Measurements from ENCODE around the gene HBS1L.

HBS1L gene

GRCh38 chr6:134983823-134984222 is 70.8 kb downstream of the HBS1L start:
- Histone ChIP-seq H3K4me3 (ENCODE audit: low read length) (no peak overlapping the region), H3K4me1 (ENCODE audit: control insufficient read depth, insufficient read depth, low read length) (no peaks in the 10 kb centered on the region), H3K27ac (ENCODE audit: low read length) (no peak overlapping the region), H3K36me3 (ENCODE audit: control insufficient read depth, insufficient read depth, low read length) (no peaks in the 10 kb centered on the region; the same call in 1 of the 2 replicates), H3K27me3 (ENCODE audit: control insufficient read depth, insufficient read depth, low read length) (no peaks in the 10 kb centered on the region), H3K9me3 (ENCODE audit: control insufficient read depth, insufficient read depth, low read length) (no peaks in the 10 kb centered on the region)
- WGBS (ENCODE audit: insufficient coverage, insufficient read length), result no CpG with 5 or more reads among the region's 2 CpGs
- no peak for DNase-seq (ENCODE audit: low read depth, low spot score)

GRCh38 chr6:134982161-134982560 is 72.5 kb downstream of the HBS1L start:
- H3K4me1 ChIP-seq (ENCODE audit: control insufficient read depth, insufficient read depth, low read length), result no peaks in the 10 kb centered on the region
- H3K4me3 ChIP-seq (ENCODE audit: low read length), result no peak overlapping the region
- no peaks in the 10 kb centered on the region for H3K9me3 ChIP-seq (ENCODE audit: control insufficient read depth, insufficient read depth, low read length)
- H3K36me3 ChIP-seq (ENCODE audit: control insufficient read depth, insufficient read depth, low read length), result no peaks in the 10 kb centered on the region; the same call in 1 of the 2 replicates
- no peak for DNase-seq (ENCODE audit: low read depth, low spot score)
- no peaks in the 10 kb centered on the region for H3K27me3 ChIP-seq (ENCODE audit: control insufficient read depth, insufficient read depth, low read length)
- H3K27ac ChIP-seq (ENCODE audit: low read length), result no peak overlapping the region
- WGBS (ENCODE audit: insufficient coverage, insufficient read length), result no CpG with 5 or more reads among the region's 3 CpGs

- Histone ChIP-seq H3K27ac (ENCODE audit: low read length) (no peak overlapping the region), H3K4me3 (ENCODE audit: low read length) (no peak overlapping the region), H3K36me3 (ENCODE audit: control insufficient read depth, insufficient read depth, low read length) (no peaks in the 10 kb centered on the region; the same call in 1 of the 2 replicates), H3K27me3 (ENCODE audit: control insufficient read depth, insufficient read depth, low read length) (no peaks in the 10 kb centered on the region), H3K9me3 (ENCODE audit: control insufficient read depth, insufficient read depth, low read length) (no peaks in the 10 kb centered on the region), H3K4me1 (ENCODE audit: control insufficient read depth, insufficient read depth, low read length) (no peaks in the 10 kb centered on the region)
- DNase-seq (ENCODE audit: low read depth, low spot score), result no peak
- no CpG with 5 or more reads among the region's 1 CpG for WGBS (ENCODE audit: insufficient coverage, insufficient read length)
These were observed 73.8 kb downstream of the HBS1L start for GRCh38 chr6:134980846-134981245.

GRCh38 chr6:134979142-134979541 is 75.5 kb downstream of the HBS1L start:
- Histone ChIP-seq H3K4me1 (ENCODE audit: control insufficient read depth, insufficient read depth, low read length) (no peaks in the 10 kb centered on the region), H3K4me3 (ENCODE audit: low read length) (no peak overlapping the region), H3K36me3 (ENCODE audit: control insufficient read depth, insufficient read depth, low read length) (no peaks in the 10 kb centered on the region; the same call in 1 of the 2 replicates), H3K27ac (ENCODE audit: low read length) (no peak overlapping the region), H3K27me3 (ENCODE audit: control insufficient read depth, insufficient read depth, low read length) (no peaks in the 10 kb centered on the region), H3K9me3 (ENCODE audit: control insufficient read depth, insufficient read depth, low read length) (no peaks in the 10 kb centered on the region)
- no CpG with 5 or more reads among the region's 6 CpGs for WGBS (ENCODE audit: insufficient coverage, insufficient read length)
- DNase-seq (ENCODE audit: low read depth, low spot score), result no peak

GRCh38 chr6:134974370-134974769 is 80.3 kb downstream of the HBS1L start:
- Histone ChIP-seq H3K27ac (ENCODE audit: low read length) (no peak overlapping the region), H3K4me3 (ENCODE audit: low read length) (no peak overlapping the region), H3K9me3 (ENCODE audit: control insufficient read depth, insufficient read depth, low read length) (no peaks in the 10 kb centered on the region), H3K27me3 (ENCODE audit: control insufficient read depth, insufficient read depth, low read length) (no peaks in the 10 kb centered on the region), H3K36me3 (ENCODE audit: control insufficient read depth, insufficient read depth, low read length) (no peaks in the 10 kb centered on the region), H3K4me1 (ENCODE audit: control insufficient read depth, insufficient read depth, low read length) (no peaks in the 10 kb centered on the region)
- DNase-seq (ENCODE audit: low read depth, low spot score), result no peak
- WGBS (ENCODE audit: insufficient coverage, insufficient read length), result no CpG with 5 or more reads among the region's 1 CpG

- no peaks in the 10 kb centered on the region for H3K9me3 ChIP-seq (ENCODE audit: control insufficient read depth, insufficient read depth, low read length)
- no peaks in the 10 kb centered on the region for H3K27me3 ChIP-seq (ENCODE audit: control insufficient read depth, insufficient read depth, low read length)
- H3K27ac ChIP-seq (ENCODE audit: low read length), result no peak overlapping the region
- H3K4me3 ChIP-seq (ENCODE audit: low read length), result no peak overlapping the region
- no peaks in the 10 kb centered on the region for H3K4me1 ChIP-seq (ENCODE audit: control insufficient read depth, insufficient read depth, low read length)
- no CpG with 5 or more reads among the region's 1 CpG for WGBS (ENCODE audit: insufficient coverage, insufficient read length)
- DNase-seq (ENCODE audit: low read depth, low spot score), result no peak
- no peaks in the 10 kb centered on the region for H3K36me3 ChIP-seq (ENCODE audit: control insufficient read depth, insufficient read depth, low read length)
These were observed 86.9 kb downstream of the HBS1L start for GRCh38 chr6:134967711-134968110.

- Histone ChIP-seq H3K4me3 (ENCODE audit: low read length) (no peak overlapping the region), H3K4me1 (ENCODE audit: control insufficient read depth, insufficient read depth, low read length) (no peaks in the 10 kb centered on the region), H3K27ac (ENCODE audit: low read length) (no peak overlapping the region), H3K36me3 (ENCODE audit: control insufficient read depth, insufficient read depth, low read length) (no peaks in the 10 kb centered on the region), H3K9me3 (ENCODE audit: control insufficient read depth, insufficient read depth, low read length) (no peaks in the 10 kb centered on the region), H3K27me3 (ENCODE audit: control insufficient read depth, insufficient read depth, low read length) (no peaks in the 10 kb centered on the region)
- WGBS (ENCODE audit: insufficient coverage, insufficient read length), result no CpG with 5 or more reads among the region's 1 CpG
- no peak for DNase-seq (ENCODE audit: low read depth, low spot score)
These were observed 90.0 kb downstream of the HBS1L start for GRCh38 chr6:134964451-134965203.

GRCh38 chr6:134962421-134962820 is 92.2 kb downstream of the HBS1L start:
- no peak overlapping the region for H3K4me3 ChIP-seq (ENCODE audit: low read length)
- H3K9me3 ChIP-seq (ENCODE audit: control insufficient read depth, insufficient read depth, low read length), result no peaks in the 10 kb centered on the region
- no peak for DNase-seq (ENCODE audit: low read depth, low spot score)

GRCh38 chr6:134961366-134961765 is 93.3 kb downstream of the HBS1L start:
- H3K36me3 ChIP-seq (ENCODE audit: control insufficient read depth, insufficient read depth, low read length), result no peaks in the 10 kb centered on the region

More at GRCh38 chr6:134962421-134962820, 92.2 kb downstream of the HBS1L start:
- no peaks in the 10 kb centered on the region for H3K36me3 ChIP-seq (ENCODE audit: control insufficient read depth, insufficient read depth, low read length)
- H3K4me1 ChIP-seq (ENCODE audit: control insufficient read depth, insufficient read depth, low read length), result no peaks in the 10 kb centered on the region
- H3K27me3 ChIP-seq (ENCODE audit: control insufficient read depth, insufficient read depth, low read length), result no peaks in the 10 kb centered on the region
- no peak overlapping the region for H3K27ac ChIP-seq (ENCODE audit: low read length)

GRCh38 chr6:134959603-134960002 is 95.0 kb downstream of the HBS1L start:
- Histone ChIP-seq H3K36me3 (ENCODE audit: control insufficient read depth, insufficient read depth, low read length) (no peaks in the 10 kb centered on the region), H3K9me3 (ENCODE audit: control insufficient read depth, insufficient read depth, low read length) (no peaks in the 10 kb centered on the region), H3K27ac (ENCODE audit: low read length) (no peak overlapping the region), H3K4me3 (ENCODE audit: low read length) (no peak overlapping the region), H3K27me3 (ENCODE audit: control insufficient read depth, insufficient read depth, low read length) (no peaks in the 10 kb centered on the region), H3K4me1 (ENCODE audit: control insufficient read depth, insufficient read depth, low read length) (0 out of 2 replicates have a peak, but pooled peaks cover under 1% of the 10 kb centered on the region)
- no peak for DNase-seq (ENCODE audit: low read depth, low spot score)

More at GRCh38 chr6:134961366-134961765, 93.3 kb downstream of the HBS1L start:
- DNase-seq (ENCODE audit: low read depth, low spot score), result no peak
- H3K4me3 ChIP-seq (ENCODE audit: low read length), result no peak overlapping the region
- H3K27me3 ChIP-seq (ENCODE audit: control insufficient read depth, insufficient read depth, low read length), result no peaks in the 10 kb centered on the region
- no peaks in the 10 kb centered on the region for H3K4me1 ChIP-seq (ENCODE audit: control insufficient read depth, insufficient read depth, low read length)
- H3K27ac ChIP-seq (ENCODE audit: low read length), result no peak overlapping the region
- no peaks in the 10 kb centered on the region for H3K9me3 ChIP-seq (ENCODE audit: control insufficient read depth, insufficient read depth, low read length)
- no CpG with 5 or more reads among the region's 3 CpGs for WGBS (ENCODE audit: insufficient coverage, insufficient read length)

- no peaks in the 10 kb centered on the region for H3K27me3 ChIP-seq (ENCODE audit: control insufficient read depth, insufficient read depth, low read length)
- no peaks in the 10 kb centered on the region for H3K9me3 ChIP-seq (ENCODE audit: control insufficient read depth, insufficient read depth, low read length)
- no peak overlapping the region for H3K4me3 ChIP-seq (ENCODE audit: low read length)
- DNase-seq (ENCODE audit: low read depth, low spot score), result no peak
- 0 out of 2 replicates have a peak, but pooled peaks cover 1% of the 10 kb centered on the region for H3K4me1 ChIP-seq (ENCODE audit: control insufficient read depth, insufficient read depth, low read length)
- no peak overlapping the region for H3K27ac ChIP-seq (ENCODE audit: low read length)
- H3K36me3 ChIP-seq (ENCODE audit: control insufficient read depth, insufficient read depth, low read length), result no peaks in the 10 kb centered on the region
- WGBS (ENCODE audit: insufficient coverage, insufficient read length), result no CpG with 5 or more reads among the region's 2 CpGs
These were observed 97.9 kb downstream of the HBS1L start for GRCh38 chr6:134956676-134957075.

Data from iPS DF 6.9 (cell line).